DMS79 treated with DMSO at 0.1 percent for 48 hours (cell line): ENCODE data around the gene LSM5.

ENCODE experiments used
- DNase-seq: peaks from one replicate; lab custom pipeline; 2025; lab: John Stamatoyannopoulos, UW

Gene LSM5

DNA sequence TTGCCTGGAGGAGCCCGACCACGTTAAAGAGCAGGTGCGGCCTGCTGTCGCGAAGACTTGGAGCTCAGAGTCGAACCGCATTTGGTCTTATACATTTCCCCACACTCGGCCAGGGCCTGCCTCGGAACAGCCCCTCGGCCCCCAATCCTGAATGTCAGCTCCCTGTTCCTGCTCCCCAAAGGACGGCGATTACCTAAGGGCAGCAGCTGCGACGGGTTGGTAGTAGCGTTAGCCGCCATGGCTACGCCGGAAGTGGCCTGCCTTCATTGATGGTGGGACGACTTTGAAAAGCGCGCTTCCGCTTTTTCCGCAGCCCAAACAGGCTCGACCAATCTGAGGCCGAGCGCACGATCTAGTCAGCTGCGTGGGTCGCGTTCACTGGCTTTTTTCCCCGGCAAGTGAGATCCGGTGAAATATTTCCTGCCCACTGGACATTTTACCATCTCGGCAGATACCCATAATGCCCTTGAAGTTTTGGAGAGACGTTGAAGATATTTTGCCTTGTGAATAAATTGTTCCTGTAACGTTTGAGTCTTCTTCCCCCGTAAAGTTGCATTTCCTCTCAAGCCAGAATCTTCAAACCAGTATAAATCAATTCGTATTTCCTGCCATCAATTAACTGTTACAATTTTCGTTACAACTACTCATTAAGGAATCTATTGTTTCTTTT lies at the start of gene LSM5:
Gene LSM5 (minus strand): TSS at position 254 of the 670 bp plus-strand sequence. CDS start 15 bp downstream, at position 239.
- DNase-seq = peak; percentile 91

DNA sequence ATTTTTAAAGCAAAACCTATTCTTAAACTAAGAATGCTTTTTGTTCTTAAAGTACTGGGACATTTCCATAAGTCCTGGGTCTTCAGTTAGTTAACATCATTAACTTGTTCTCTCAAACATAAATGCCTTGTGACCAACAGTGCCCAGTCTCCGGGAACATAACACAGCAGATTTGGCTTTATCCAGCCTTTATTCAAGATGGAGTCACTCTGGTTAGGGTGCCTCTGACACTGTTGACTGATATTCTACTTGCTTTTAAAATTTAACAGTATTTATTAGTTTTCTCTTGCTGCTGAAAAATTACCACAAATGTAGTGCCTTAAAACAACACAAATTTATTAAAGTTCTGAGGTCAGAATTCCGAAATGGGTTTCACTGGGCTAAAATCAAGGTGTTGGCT lies 49.2 kb upstream of the LSM5 start:
- no peak for DNase-seq

DNA sequence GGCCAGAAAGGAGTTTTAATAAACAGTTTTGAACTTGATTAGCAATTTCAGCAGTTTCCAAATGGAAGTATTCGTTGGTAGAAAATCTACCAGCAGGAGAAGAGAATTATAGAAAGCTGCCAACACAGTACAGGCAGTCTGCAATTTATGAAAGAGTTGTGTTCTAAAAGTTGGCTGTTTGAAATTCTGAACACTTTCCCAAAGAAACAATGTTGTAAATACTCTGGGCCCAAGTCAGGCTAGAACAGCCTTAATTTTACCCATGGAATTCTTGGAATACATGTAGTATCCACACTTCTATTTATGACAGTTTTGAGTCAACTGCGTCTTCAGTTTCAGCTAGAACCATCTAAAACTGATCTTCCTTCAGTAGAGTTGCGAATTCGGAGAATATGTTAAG lies 47.6 kb upstream of the LSM5 start:
- DNase-seq = no peak

DNA sequence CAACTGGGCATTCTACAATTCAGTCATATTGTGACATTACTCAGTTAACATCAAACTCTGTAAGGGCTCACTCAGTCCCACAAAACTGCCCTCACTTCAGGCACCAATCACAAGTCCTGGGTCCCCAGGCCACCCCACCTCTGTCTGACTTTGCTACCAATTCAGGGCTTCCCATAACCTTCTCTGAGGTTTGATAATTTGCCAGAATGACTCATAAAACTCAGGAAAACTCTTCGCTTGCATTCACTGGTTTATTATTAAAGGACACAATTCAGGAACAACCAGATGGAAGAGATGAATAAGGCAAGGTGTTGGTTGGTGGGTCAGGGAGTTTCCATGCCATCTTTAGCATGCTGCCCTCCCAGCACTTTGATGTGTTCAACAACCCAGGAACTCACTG lies 46.4 kb upstream of the LSM5 start:
- DNase-seq = no peak

DNA sequence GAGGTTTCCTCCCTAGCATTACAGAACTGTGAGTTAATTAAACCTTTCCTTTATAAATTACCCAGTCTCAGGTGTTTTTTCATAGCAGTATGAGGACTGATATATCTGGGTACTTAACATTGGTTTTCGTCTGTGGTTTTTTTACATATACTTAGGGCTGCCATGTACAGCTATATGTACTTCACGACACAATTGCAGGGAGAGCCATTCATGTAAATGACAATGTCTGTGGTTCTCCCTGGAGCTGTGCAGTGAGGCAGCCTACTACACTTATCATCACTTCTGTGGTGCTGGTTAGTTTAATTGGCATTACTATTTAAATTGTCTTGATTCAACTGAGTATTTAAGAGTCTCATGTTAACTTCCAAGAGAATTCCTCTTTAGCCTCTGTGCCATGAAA lies 45.8 kb upstream of the LSM5 start:
- no peak for DNase-seq

DNA sequence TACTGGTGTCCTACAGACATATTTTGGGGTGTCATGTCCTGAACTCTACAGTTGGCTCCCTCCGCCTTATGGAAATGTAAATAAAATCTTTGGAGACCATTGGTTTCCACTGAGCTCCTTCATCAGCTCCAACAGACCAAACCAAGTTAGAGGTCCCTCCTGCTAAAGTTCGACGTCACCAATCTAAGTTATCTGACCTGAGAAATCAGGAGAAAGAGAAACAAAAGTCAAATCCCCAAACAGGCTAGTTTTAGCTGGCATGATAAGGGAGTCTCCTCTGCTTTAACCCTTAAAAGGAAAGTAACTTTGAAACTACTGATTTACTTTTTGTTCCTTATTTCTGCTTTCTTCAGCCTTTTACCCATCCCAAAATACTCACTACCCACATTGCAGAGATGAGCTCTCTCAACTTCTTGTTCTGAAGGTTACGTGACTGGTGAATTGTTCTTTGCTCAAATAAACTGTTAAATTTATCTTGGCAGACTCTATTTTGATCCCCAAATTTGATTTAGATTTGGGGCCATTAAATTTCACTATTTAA lies 45.1 kb upstream of the LSM5 start:
- DNase-seq = no peak

DNA sequence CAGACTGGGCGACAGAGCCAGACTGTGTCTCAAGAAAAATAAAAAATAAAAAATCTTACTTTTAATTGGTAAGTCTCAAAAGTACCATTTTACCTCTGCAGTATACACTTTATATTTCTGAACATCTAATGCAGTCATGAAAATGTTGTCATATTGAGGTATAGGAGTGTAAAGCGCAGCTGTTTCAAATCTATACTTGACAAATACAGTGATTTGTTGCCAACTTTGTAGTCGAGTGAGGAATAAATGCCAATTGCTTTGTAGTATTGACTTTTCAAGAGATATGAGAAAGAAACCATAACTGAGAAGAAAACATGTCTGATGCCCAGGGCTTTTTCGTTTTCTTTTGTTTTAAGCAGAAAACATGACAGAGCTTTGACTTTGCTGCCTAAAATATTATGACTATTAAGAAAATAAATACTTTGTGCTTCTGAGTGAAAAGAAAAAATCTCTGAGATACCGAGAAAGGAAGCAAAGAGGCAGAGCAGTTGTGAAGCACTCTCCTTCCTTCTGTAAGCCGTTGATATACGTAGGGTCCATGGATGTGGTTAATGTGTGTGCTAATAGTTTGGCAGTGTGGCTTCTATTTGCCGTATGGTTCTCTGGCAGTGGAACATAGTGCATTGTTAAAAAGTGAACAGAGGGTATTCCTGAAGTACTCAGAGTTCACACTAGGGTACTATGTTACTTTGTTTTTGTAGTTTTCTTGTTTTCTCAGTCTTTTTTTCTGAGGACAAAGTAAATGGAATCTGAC lies 43.3 kb upstream of the LSM5 start:
- no peak for DNase-seq

DNA sequence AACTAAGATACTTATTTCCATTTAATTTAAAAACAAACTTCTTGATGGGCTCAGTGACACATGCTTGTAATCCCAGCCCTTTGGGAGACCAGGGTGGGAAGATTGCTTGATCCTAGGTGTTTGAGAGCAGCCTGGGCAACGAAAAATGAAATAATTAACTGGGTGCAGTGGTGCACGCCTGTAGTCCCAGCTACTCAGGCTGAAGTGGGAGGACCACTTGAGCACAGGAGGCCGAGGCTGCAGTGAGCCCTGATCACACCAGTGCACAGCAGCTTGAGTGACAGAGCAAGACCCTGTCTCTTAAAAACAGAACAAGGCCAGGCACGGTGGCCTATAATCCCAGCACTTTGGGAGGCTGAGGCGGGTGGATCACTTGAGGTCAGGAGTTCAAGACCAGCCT lies 42.5 kb upstream of the LSM5 start:
- peak; percentile 57 for DNase-seq

DNA sequence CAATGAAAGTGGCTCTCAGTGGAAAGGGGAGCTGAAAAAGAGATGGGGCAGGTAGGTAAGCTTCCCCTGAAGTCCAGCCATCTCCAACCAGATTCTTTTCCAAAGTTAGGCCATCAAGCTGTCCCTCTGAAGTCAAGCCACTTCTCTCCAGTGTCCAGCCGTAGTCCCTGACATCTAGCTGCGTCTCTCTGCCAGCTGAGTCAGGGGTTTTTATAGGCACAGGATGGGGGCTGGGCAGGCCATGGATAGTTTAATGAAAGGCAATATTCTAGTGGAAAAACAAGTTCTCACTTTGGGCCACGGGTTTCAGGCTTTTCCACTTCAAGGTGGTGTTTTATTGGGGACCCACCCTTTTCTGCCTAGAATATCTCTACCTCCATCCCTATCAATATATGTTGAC lies 41.9 kb upstream of the LSM5 start:
- no peak for DNase-seq

DNA sequence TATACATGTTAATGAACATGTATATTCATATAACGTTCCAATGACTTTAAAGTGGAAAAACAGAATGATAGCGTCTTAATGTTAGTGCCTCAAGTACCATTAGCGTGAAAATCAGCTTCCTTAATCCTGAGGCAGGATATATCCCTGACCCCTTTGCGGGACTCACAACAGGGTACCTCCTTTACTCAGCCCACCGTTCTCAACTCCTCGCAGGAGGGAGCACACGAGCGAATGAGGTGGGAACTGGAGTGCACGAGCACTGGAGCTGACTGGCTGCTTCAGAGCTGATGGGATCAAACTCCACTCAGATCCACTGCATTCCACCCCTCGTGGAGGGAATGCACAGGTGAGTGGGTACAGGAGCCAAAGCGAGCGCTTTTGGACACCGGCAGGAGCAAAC lies 41.2 kb upstream of the LSM5 start:
- DNase-seq = no peak

DNA sequence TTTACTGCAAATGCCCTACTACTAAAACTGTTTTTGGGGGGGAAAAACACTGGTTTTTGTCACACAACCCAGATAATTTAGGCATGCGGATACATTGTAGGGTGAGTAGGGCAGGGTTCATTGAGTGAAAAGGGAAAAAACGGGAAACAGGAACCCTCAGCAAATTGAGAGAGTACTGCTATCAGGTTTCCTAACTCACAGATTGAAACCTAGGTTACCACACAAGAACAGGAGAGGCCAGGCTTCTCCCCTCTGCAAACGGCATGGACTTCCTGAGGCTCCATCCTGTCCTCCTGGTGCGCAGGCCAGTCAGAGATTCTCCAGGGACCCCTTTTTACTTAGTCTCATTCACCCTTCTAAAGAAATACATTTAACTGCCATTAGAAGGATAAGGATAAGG lies 35.7 kb upstream of the LSM5 start:
- no peak for DNase-seq

DNA sequence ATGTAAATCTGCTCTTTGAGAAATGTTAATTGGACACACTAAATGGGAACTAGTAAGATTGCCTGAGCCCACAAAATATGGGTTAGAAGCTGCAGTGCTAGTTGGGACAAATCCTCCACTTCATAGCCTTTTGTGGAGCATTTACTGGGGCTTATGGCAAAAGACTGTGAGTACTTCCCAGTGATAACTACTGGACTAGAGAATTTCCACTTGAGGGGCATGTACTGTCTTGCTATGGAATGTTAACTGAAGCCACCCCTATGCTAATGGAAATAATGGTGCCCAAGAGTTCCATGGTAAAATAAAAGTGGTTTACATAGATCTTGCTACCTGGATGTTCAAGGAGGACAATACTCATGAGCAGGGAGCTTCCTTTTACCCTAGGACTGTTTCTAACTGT lies 34.5 kb upstream of the LSM5 start:
- no peak for DNase-seq

DNA sequence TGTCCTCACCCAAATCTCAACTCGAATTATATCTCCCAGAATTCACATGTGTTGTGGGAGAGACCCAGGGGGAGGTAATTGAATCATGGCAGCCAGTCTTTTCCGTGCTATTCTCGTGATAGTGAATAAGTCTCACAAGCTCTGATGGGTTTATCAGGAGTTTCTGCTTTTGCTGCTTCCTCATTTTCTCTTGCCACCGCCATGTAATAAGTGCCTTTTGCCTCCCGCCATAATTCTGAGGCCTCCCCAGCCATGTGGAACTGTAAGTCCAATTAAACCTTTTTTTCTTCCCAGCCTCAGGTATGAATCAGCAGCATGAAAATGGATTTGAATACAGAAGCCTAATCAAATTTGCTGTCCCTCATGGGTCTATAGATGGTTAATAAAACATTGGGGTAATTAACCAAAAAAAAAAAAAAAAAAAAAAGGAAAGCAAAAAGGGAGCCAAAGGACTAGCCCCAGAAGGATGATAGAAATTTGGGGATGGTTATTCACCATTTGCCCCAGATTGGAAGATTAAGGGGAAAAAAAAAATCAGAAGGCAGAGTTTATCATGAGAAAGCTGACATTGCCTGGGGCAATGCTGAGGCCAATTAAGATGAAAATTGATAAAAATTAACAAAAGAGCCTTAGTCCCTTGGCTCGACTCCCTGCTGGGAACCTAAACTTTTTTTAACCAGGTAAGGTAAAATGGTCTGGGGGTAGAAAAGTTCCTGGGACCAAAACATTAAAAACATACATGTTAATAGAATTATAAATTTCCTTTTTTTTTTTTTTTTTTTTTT lies 32.8 kb upstream of the LSM5 start:
- no peak for DNase-seq

DNA sequence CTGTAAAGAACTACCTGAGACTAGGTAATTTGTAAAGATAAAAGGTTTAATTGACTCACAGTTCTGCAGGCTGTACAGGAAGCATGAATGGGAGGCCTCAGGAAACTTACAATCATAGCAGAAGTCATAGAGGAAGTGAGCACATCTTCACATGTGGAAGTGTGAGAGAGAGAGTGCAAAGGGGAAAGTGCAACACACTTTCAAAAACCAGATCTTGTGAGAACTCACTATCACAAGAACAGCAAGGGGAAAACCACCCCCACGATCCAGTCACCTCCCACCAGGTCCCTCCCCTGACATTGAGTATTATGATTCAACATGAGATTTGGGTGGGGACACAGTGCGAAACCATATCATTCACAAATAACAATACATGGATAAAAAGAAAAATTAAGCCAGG lies 29.6 kb upstream of the LSM5 start:
- DNase-seq = no peak

DNA sequence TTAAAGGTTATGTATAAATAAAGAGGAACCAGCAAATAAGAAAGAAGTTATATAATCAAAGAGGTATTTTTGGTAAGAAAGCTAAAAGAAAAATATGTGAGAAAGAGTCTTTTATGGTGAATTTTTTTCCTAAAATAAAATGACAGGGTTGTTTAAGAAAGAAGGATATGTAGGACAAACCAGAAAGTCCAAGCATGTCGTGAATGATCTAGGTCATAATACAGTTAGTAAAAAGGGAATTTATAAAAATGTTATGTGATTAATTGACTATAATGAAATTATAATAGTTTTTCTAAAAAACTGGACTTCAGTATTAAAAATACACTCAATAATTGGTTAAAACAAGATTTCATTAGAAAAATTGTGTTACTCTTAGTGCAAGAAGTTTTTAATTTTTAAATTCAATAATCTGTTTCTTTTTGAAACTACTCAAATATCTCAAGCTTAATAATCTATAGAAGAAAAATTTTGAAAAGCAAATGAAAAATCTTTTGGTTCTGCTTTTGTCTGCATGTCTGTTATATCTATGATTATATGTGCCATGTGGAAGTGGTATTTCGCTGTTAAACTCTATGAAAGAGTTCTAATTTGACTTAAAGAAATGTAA lies 28.5 kb upstream of the LSM5 start:
- DNase-seq = no peak

DNA sequence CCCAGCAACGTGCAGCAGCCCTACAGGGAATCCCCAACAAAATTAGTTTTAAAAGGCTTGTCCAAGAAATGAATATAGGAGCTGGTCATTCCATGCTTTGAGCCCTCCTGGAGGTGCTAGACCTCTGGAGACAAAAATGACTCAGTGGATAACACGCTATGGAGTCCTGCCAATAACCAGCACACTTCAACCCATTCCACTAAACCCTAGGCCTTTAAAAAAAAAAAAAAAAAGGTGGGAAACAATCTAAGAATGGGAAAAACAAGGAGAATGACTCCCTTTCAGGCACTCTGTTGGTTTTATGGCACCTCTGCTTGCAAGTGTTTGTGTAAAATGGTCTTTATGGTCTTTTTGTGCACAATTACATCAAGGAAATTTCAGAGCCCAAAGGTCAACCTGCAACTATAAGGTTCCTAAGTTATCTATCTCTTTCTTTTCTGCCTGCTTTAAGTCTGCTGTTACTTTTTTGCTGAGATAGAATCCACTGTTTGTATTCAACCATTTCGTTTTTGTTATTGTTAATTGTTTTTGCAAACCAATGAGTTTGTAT lies 26.4 kb upstream of the LSM5 start:
- DNase-seq = no peak

DNA sequence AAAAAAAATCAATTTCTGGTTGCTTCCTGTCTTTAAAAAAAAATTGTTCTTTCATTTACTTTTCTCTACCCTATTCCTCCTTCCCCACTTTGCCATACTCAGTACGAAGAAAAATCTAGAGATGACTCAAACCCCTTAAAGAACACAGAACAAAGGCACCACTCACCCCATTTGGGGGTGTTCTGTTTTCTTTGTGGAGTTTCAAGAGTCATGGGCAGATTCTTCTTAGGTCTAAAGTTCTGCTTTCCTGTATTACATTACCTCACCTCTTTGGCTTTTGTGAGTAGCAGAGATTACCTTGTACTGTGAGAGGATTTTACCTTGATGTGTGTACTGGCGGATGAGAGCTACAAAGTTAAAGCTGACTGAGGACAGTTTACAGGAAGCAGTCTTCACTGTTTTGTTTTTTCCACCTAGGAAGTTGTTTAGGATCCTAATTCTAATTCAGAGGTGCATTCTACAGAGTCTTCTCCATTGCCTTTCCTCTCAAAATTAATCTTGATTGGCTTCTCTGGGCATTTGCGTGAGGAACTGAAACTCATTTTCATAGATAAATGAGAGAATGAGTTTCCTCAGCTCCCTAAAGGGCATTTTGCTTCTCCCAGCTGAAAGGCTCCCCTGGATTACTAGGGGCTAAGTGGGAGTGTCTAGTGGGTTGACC lies 25.8 kb upstream of the LSM5 start:
- DNase-seq = no peak

DNA sequence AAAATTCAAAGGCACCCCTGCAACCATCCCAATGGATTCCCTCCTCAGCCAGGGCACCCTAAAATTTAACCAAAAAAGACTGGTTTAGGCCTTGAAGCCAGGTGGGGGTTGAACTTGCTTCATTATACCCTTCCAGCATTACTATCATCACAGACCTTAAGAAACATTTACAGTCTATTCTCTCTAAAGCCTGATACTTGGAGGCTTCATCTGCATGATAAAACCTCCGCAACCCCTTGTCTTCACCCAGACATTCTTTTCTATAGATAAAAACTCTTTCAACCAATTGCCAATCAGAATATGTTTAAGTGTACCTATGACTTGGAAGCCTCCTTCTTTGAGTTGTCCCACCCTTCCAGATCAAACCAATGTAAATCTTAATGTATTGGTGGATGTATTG lies 23.0 kb upstream of the LSM5 start:
- no peak for DNase-seq

DNA sequence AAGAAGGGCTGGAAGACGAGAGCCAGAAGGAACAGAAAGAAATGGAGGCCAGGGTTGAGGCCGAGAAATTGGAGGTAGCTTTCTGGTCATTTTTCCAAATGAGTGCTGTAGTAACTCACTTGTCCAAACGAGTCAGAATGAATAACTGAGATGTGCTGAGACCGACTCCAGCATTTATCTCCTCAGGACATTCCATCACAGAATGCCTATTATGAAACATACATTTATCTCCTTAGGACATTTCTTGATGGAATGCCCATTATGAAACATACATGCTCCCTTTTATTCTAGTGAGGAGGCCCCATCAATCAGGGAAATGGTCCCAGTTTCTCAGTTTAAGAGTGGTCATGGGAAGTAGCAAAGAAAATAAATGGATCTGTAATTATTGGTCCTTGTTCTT lies 21.6 kb upstream of the LSM5 start:
- no peak for DNase-seq

DNA sequence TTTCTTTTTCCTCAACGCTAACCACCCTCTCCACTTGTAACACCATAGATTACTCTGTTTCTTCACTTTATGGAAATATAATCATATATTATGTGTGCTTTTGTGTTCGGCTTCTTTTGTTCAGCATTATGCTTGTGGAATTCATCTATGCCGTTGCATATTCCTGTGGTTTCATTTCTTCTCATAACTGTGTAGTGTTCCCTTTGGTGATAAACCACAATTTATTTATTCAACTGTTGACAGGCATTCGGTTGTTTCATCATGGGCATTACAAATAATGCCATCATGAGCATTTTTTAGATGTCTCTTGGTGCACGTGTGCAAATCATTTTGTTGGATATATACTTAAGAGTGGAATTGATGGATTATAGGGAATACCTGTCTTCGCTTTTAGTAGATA lies 17.2 kb upstream of the LSM5 start:
- no peak for DNase-seq

DNA sequence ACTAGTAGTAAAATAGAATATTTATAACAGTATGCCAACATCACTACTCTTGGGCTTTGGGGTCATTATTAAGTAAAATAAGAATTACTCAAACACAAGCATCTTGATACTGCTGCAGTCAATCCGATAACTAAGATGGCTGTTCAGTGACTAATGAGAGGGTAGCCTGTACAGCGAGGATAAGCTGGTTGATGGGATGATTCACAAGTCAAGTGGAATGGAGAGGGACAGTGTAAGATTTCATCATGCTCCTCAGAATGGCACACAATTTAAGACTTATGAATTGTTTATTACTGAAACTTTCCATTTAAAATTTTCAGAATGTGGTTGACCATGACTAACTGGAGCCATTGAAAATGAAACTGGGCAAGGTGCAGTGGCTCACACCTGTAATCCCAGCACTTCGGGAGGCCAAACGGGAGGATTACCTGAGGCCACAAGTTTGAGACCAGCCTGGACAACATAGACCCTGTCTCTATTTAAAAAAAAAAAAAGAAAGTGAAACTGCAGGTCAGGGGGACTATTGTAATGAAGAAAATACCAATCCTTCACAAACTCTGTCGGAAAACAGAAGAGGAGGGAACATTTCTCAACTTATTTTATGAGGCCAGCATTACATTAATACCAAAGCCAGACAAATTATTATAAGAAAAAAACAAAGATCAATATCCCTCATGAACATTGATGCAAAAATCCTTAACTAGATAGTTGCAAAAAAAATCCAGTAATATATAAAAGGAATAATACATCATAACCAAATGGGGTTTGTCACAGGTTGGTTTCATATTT lies 16.3 kb upstream of the LSM5 start:
- no peak for DNase-seq
